KOPT-K1 (cell line): ENCODE data around the gene TFB1M.
"Not testable (repeated sequence)": the region's sequence is repeated elsewhere in the genome, so short reads cannot be mapped to it uniquely, and the experiment has no call there.

Source experiments
- H3K27ac ChIP-seq: fragments of 200-600 bp; sonication (generic); 2 replicates; pipeline ENCODE4 v1.5.1; 2016; ENCODE audit warnings: antibody characterized with exemption, mild to moderate bottlenecking, low read depth, low read length; ENCODE audit not compliant: poor library complexity, severe bottlenecking
- H3K36me3 ChIP-seq: fragments of 200-600 bp; sonication (generic); 2 replicates; pipeline ENCODE4 v1.5.1; 2017; ENCODE audit warnings: antibody characterized with exemption, mild to moderate bottlenecking, low read length, moderate library complexity; ENCODE audit not compliant: insufficient read depth
- H3K9me3 ChIP-seq: fragments of 200-600 bp; sonication (generic); 2 replicates; pipeline ENCODE4 v1.5.1; 2017; ENCODE audit warnings: antibody characterized with exemption, low read length, mild to moderate bottlenecking; ENCODE audit not compliant: insufficient read depth, poor library complexity, severe bottlenecking

The TFB1M gene

GRCh38 chr6:155268088-155268867, 46.0 kb downstream of the TFB1M start:
- H3K27ac ChIP-seq, H3K9me3 ChIP-seq: not testable (repeated sequence)
- peaks cover 64% of the 10 kb centered on the region for H3K36me3 ChIP-seq

GRCh38 chr6:155267411-155267810, 46.9 kb downstream of the TFB1M start:
- H3K9me3 ChIP-seq = no peaks in the 10 kb centered on the region
- H3K27ac ChIP-seq = no peak overlapping the region
- peaks cover 55% of the 10 kb centered on the region for H3K36me3 ChIP-seq

- peaks cover 56% of the 10 kb centered on the region for H3K36me3 ChIP-seq
- H3K9me3 ChIP-seq = no peaks in the 10 kb centered on the region
- no peak overlapping the region for H3K27ac ChIP-seq
These were observed 48.3 kb downstream of the TFB1M start for GRCh38 chr6:155265843-155266535.

- Histone ChIP-seq H3K27ac (no peak overlapping the region), H3K9me3 (no peaks in the 10 kb centered on the region), H3K36me3 (peaks cover 62% of the 10 kb centered on the region)
These were observed 49.5 kb downstream of the TFB1M start for GRCh38 chr6:155264693-155265320.

- Histone ChIP-seq H3K27ac (no peak within 1 kb of the TSS), H3K9me3 (no peaks in the 10 kb centered on the region), H3K36me3 (peaks cover 73% of the 10 kb centered on the region)
These were observed 50.8 kb downstream of the TFB1M start, which contains the start of gene CLDN20 for GRCh38 chr6:155263373-155264063. CLDN20 (plus strand) TSS chr6:155264013; CDS start chr6:155275720, 11,707 bp downstream.

- peaks cover 82% of the 10 kb centered on the region for H3K36me3 ChIP-seq
- H3K27ac ChIP-seq = no peak overlapping the region
- no peaks in the 10 kb centered on the region for H3K9me3 ChIP-seq
These were observed 51.6 kb downstream of the TFB1M start for GRCh38 chr6:155262655-155263054.

GRCh38 chr6:155261111-155261900, 53.0 kb downstream of the TFB1M start:
- Histone ChIP-seq H3K27ac (no peak overlapping the region), H3K36me3 (peaks cover 82% of the 10 kb centered on the region), H3K9me3 (no peaks in the 10 kb centered on the region)

- Histone ChIP-seq H3K27ac (no peak overlapping the region), H3K36me3 (peaks cover 82% of the 10 kb centered on the region), H3K9me3 (no peaks in the 10 kb centered on the region)
These were observed 53.6 kb downstream of the TFB1M start for GRCh38 chr6:155260686-155261085.

- no peaks in the 10 kb centered on the region for H3K9me3 ChIP-seq
- no peak overlapping the region for H3K27ac ChIP-seq
- H3K36me3 ChIP-seq = peaks cover 85% of the 10 kb centered on the region
These were observed 54.4 kb downstream of the TFB1M start for GRCh38 chr6:155259897-155260296.

GRCh38 chr6:155259204-155259603, 55.1 kb downstream of the TFB1M start:
- Histone ChIP-seq H3K27ac (no peak overlapping the region), H3K36me3 (peaks cover 86% of the 10 kb centered on the region)

GRCh38 chr6:155257796-155258195, 56.5 kb downstream of the TFB1M start:
- H3K36me3 ChIP-seq = peaks cover 93% of the 10 kb centered on the region
- H3K9me3 ChIP-seq = no peaks in the 10 kb centered on the region
- H3K27ac ChIP-seq = no peak overlapping the region

More at GRCh38 chr6:155259204-155259603, 55.1 kb downstream of the TFB1M start:
- no peaks in the 10 kb centered on the region for H3K9me3 ChIP-seq

GRCh38 chr6:155256122-155256795, 58.0 kb downstream of the TFB1M start:
- Histone ChIP-seq H3K9me3 (no peaks in the 10 kb centered on the region), H3K36me3 (peaks cover 100% of the 10 kb centered on the region), H3K27ac (no peak overlapping the region)

GRCh38 chr6:155254139-155254538, 60.1 kb downstream of the TFB1M start:
- Histone ChIP-seq H3K27ac (no peak overlapping the region), H3K36me3 (peaks cover 97% of the 10 kb centered on the region), H3K9me3 (no peaks in the 10 kb centered on the region)

- Histone ChIP-seq H3K27ac (no peak overlapping the region), H3K9me3 (no peaks in the 10 kb centered on the region), H3K36me3 (peaks cover 97% of the 10 kb centered on the region)
These were observed 60.9 kb downstream of the TFB1M start for GRCh38 chr6:155253337-155253736.
